ENCODE measurements around the gene CHCHD6.

CHCHD6 gene

GRCh38 chr3:126976906-126977305, 272.9 kb downstream of the CHCHD6 start:
- no peak for DNase-seq (ENCODE audit: low read depth, low spot score)

GRCh38 chr3:126977821-126978220, 273.8 kb downstream of the CHCHD6 start:
- no peak for DNase-seq (ENCODE audit: low read depth, low spot score)

GRCh38 chr3:126978291-126978690, 274.3 kb downstream of the CHCHD6 start:
- DNase-seq (ENCODE audit: low read depth, low spot score), result no peak

GRCh38 chr3:126979046-126979628, 275.1 kb downstream of the CHCHD6 start:
- DNase-seq (ENCODE audit: low read depth, low spot score), result no peak

GRCh38 chr3:126980266-126980811, 276.3 kb downstream of the CHCHD6 start:
- DNase-seq (ENCODE audit: low read depth, low spot score), result no peak

GRCh38 chr3:126982126-126982470, 278.1 kb downstream of the CHCHD6 start:
- no peak for DNase-seq (ENCODE audit: low read depth, low spot score)

GRCh38 chr3:126982471-126983175, 278.6 kb downstream of the CHCHD6 start, which contains the start of gene PLXNA1:
PLXNA1 (plus strand) TSS chr3:126983115; CDS start chr3:126988594, 5,479 bp downstream.
- DNase-seq (ENCODE audit: low read depth, low spot score), result peak; percentile 90

- peak; percentile 46 for DNase-seq (ENCODE audit: low read depth, low spot score)
Measured at GRCh38 chr3:126983276-126983652, 279.2 kb downstream of the CHCHD6 start.

- peak; percentile 69 for DNase-seq (ENCODE audit: low read depth, low spot score)
Measured at GRCh38 chr3:126983653-126984390, 279.8 kb downstream of the CHCHD6 start.

- DNase-seq (ENCODE audit: low read depth, low spot score), result peak; percentile 24
Measured at GRCh38 chr3:126984391-126985131, 280.5 kb downstream of the CHCHD6 start.

- DNase-seq (ENCODE audit: low read depth, low spot score), result peak; percentile 22
Measured at GRCh38 chr3:126985132-126985985, 281.3 kb downstream of the CHCHD6 start.

GRCh38 chr3:126986001-126986400, 282.0 kb downstream of the CHCHD6 start:
- peak; percentile 60 for DNase-seq (ENCODE audit: low read depth, low spot score)

- DNase-seq (ENCODE audit: low read depth, low spot score), result no peak
Measured at GRCh38 chr3:126987129-126987528, 283.1 kb downstream of the CHCHD6 start.

GRCh38 chr3:126987596-126987995, 283.6 kb downstream of the CHCHD6 start:
- DNase-seq (ENCODE audit: low read depth, low spot score), result no peak

GRCh38 chr3:126988451-126989021, 284.5 kb downstream of the CHCHD6 start:
- DNase-seq (ENCODE audit: low read depth, low spot score), result no peak

GRCh38 chr3:126989316-126990023, 285.4 kb downstream of the CHCHD6 start:
- no peak for DNase-seq (ENCODE audit: low read depth, low spot score)

- no peak for DNase-seq (ENCODE audit: low read depth, low spot score)
Measured at GRCh38 chr3:126990024-126990700, 286.1 kb downstream of the CHCHD6 start.

- DNase-seq (ENCODE audit: low read depth, low spot score), result no peak
Measured at GRCh38 chr3:126990890-126991289, 286.9 kb downstream of the CHCHD6 start.
